Osteoblast (primary cell): Measurements from ENCODE around the gene IGF2BP2. TPM values are rescaled to one million over a fixed set of nuclear protein-coding genes. Genes with fewer than 3 reads are reported as not detected.

Source experiments
- DNase-seq: peaks from one replicate; pipeline ENCODE4 v3.0.0; 2011; ENCODE audit warnings: low spot score, mixed read lengths; ENCODE audit not compliant: insufficient read length; ENCODE audit errors: missing footprints
- H2AFZ ChIP-seq: 2 replicates; pipeline ENCODE4 v1.6.0; 2011; ENCODE audit warnings: mild to moderate bottlenecking, low read length
- H3K27ac ChIP-seq: 2 replicates; pipeline ENCODE4 v1.5.1; 2011; ENCODE audit warnings: mild to moderate bottlenecking, low read depth, low read length, moderate library complexity
- H3K27me3 ChIP-seq: 2 replicates; pipeline ENCODE4 v1.6.0; 2012; ENCODE audit warnings: mild to moderate bottlenecking, control low read depth, inconsistent platforms, low read length, moderate library complexity; ENCODE audit not compliant: insufficient read depth
- H3K36me3 ChIP-seq: 2 replicates; pipeline ENCODE4 v1.5.1; 2011; ENCODE audit warnings: mild to moderate bottlenecking, low read length, control low read depth, moderate library complexity; ENCODE audit not compliant: insufficient read depth
- H3K4me1 ChIP-seq: 2 replicates; pipeline ENCODE4 v1.5.1; 2011; ENCODE audit warnings: mild to moderate bottlenecking, low read length, control low read depth, moderate library complexity; ENCODE audit not compliant: insufficient read depth
- H3K4me2 ChIP-seq: 2 replicates; pipeline ENCODE4 v1.6.0; 2011; ENCODE audit warnings: mild to moderate bottlenecking, low read length; ENCODE audit not compliant: insufficient read depth
- H3K4me3 ChIP-seq: fragments of 200-600 bp; sonication (generic); 3 replicates; pipeline ENCODE4 v1.5.1; 2012; ENCODE audit warnings: mild to moderate bottlenecking, low read length, inconsistent platforms; ENCODE audit not compliant: insufficient read depth
- H3K79me2 ChIP-seq: 2 replicates; pipeline ENCODE4 v1.6.0; 2012; ENCODE audit warnings: mild to moderate bottlenecking, low read length, control low read depth, inconsistent platforms; ENCODE audit not compliant: insufficient read depth
- H3K9me3 ChIP-seq: 2 replicates; pipeline ENCODE4 v1.5.1; 2011; ENCODE audit warnings: low read depth, low read length, control low read depth
- H4K20me1 ChIP-seq: 2 replicates; pipeline ENCODE4 v1.6.0; 2012; ENCODE audit warnings: mild to moderate bottlenecking, low read length, control low read depth; ENCODE audit not compliant: insufficient read depth
- CTCF ChIP-seq: IDR thresholded peaks from 2 replicates; pipeline ENCODE4 v1.5.1; 2011; ENCODE audit warnings: mild to moderate bottlenecking, low read depth, low read length, moderate library complexity; ENCODE audit errors: extremely low read depth
- total RNA-seq: library from RNA; depleted of rRNA; stranded (reverse); fragments of >200 nt; gene quantifications from 2 replicates; pipeline ENCODE4 v1.2.3, GENCODE V29; 2012

IGF2BP2 gene
- total RNA-seq, 1 donor, result 81.8 TPM

- no peaks in the 10 kb centered on the region for H3K36me3 ChIP-seq
- DNase-seq, result no peak
- no peak for TF ChIP-seq CTCF
These were observed 6.4 kb upstream of the IGF2BP2 start for GRCh38 chr3:185831195-185831594.

GRCh38 chr3:185830018-185830797 lies 5.4 kb upstream of the IGF2BP2 start:
- Histone ChIP-seq H3K4me3 (no peak overlapping the region), H3K27me3 (no peaks in the 10 kb centered on the region), H3K36me3 (no peaks in the 10 kb centered on the region), H3K27ac (no peak overlapping the region), H3K4me2 (no peak overlapping the region), H3K4me1 (peaks cover 6% of the 10 kb centered on the region), H3K79me2 (peaks cover 18% of the 10 kb centered on the region), H2AFZ (no peak overlapping the region), H4K20me1 (no peaks in the 10 kb centered on the region), H3K9me3 (no peaks in the 10 kb centered on the region)
- TF ChIP-seq CTCF, result no peak
- no peak for DNase-seq

More at GRCh38 chr3:185831195-185831594, 6.4 kb upstream of the IGF2BP2 start:
- Histone ChIP-seq H4K20me1 (no peaks in the 10 kb centered on the region), H3K79me2 (peaks cover 10% of the 10 kb centered on the region), H3K4me1 (peaks cover 5% of the 10 kb centered on the region), H3K9me3 (no peaks in the 10 kb centered on the region), H3K4me3 (no peak overlapping the region), H3K27me3 (no peaks in the 10 kb centered on the region), H3K27ac (no peak overlapping the region), H2AFZ (no peak overlapping the region), H3K4me2 (no peak overlapping the region)

GRCh38 chr3:185828755-185829154 lies 3.9 kb upstream of the IGF2BP2 start:
- Histone ChIP-seq H3K4me1 (peaks cover 6% of the 10 kb centered on the region), H3K27ac (no peak overlapping the region), H3K4me3 (no peak overlapping the region), H3K27me3 (no peaks in the 10 kb centered on the region), H3K79me2 (peaks cover 28% of the 10 kb centered on the region), H3K9me3 (no peaks in the 10 kb centered on the region), H3K4me2 (no peak overlapping the region), H4K20me1 (no peaks in the 10 kb centered on the region), H2AFZ (no peak overlapping the region), H3K36me3 (no peaks in the 10 kb centered on the region)
- TF ChIP-seq CTCF, result no peak
- no peak for DNase-seq

- no peak overlapping the region for H3K27ac ChIP-seq
- no peaks in the 10 kb centered on the region for H3K36me3 ChIP-seq
- peak; percentile 54 for DNase-seq
- TF ChIP-seq CTCF, result no peak
- H3K9me3 ChIP-seq, result no peaks in the 10 kb centered on the region
- H3K27me3 ChIP-seq, result no peaks in the 10 kb centered on the region
- no peaks in the 10 kb centered on the region for H4K20me1 ChIP-seq
- no peak overlapping the region for H3K4me3 ChIP-seq
- no peak overlapping the region for H3K4me2 ChIP-seq
- H2AFZ ChIP-seq, result no peak overlapping the region
- peaks cover 38% of the 10 kb centered on the region for H3K79me2 ChIP-seq
- peaks cover 6% of the 10 kb centered on the region for H3K4me1 ChIP-seq
These were observed 2.9 kb upstream of the IGF2BP2 start for GRCh38 chr3:185827595-185828344.
